SK-N-MC (cell line): ENCODE measurements around the gene ARL6IP6.

Experiments used
- EZH2 ChIP-seq: fragments of 200-600 bp; sonication (generic); IDR thresholded peaks from one replicate; pipeline ENCODE4 v1.6.1; 2017; ENCODE audit warnings: antibody characterized with exemption
- FOXP2 ChIP-seq: optimal IDR thresholded peaks from 2 replicates; pipeline ENCODE3; 2011; ENCODE audit warnings: mild to moderate bottlenecking, moderate library complexity; ENCODE audit not compliant: insufficient read depth; ENCODE audit errors: extremely low read length, control extremely low read depth
- POLR2AphosphoS5 ChIP-seq: IDR thresholded peaks from 2 replicates; pipeline ENCODE4 v1.6.1; 2012; ENCODE audit warnings: mild to moderate bottlenecking, low read depth, low read length, borderline replicate concordance

DNA sequence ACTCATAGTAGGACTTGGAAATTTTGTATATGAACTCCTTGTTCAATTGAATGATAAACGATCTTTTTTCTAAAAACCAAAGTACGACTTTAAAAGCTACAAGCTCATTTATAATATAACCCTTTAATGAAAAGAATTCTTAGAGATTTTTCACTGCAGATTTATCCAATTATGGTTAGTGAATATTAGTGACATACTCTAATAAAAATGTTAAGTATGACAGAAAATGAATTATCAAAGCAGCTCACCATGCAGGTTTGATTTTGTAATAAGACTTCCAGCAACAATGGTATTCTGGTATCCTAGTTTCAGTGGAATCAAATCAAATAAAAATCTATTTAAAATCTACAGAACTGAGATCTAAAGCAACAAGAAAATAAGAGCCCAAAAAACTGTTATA lies 39.6 kb upstream of the ARL6IP6 start:
- TF ChIP-seq EZH2 (no peak), POLR2AphosphoS5 (no peak), FOXP2 (no peak)
